OCI-LY1 (cell line): Measurements from ENCODE around the gene TUBA1B.

Experiments
- H2AFZ ChIP-seq: fragments of 200-600 bp; sonication (generic), shearing (Covaris generic); 2 replicates; pipeline ENCODE4 v1.6.0; 2014; ENCODE audit warnings: antibody characterized with exemption, mild to moderate bottlenecking, low read length
- H3F3A ChIP-seq: fragments of 200-600 bp; sonication (generic), shearing (Covaris generic); 2 replicates; pipeline ENCODE4 v1.6.0; 2014; ENCODE audit warnings: mild to moderate bottlenecking, antibody characterized with exemption, low read length, moderate library complexity; ENCODE audit not compliant: insufficient read depth
- H3K27ac ChIP-seq: fragments of 200-600 bp; sonication (generic); 2 replicates; pipeline ENCODE4 v1.5.1; 2014; ENCODE audit warnings: low read length, mixed run types, mild to moderate bottlenecking, low read depth; ENCODE audit not compliant: poor library complexity, severe bottlenecking
- H3K27me3 ChIP-seq: fragments of 200-600 bp; sonication (generic); 2 replicates; pipeline ENCODE4 v1.6.0; 2014; ENCODE audit warnings: antibody characterized with exemption, mild to moderate bottlenecking, low read length, moderate library complexity; ENCODE audit not compliant: insufficient read depth
- H3K36me3 ChIP-seq: fragments of 200-600 bp; sonication (generic); 2 replicates; pipeline ENCODE4 v1.6.1; 2014; ENCODE audit warnings: mild to moderate bottlenecking, antibody characterized with exemption, low read length, moderate library complexity, mixed read lengths; ENCODE audit not compliant: insufficient read depth
- H3K4me1 ChIP-seq: fragments of 200-600 bp; sonication (generic); 2 replicates; pipeline ENCODE4 v1.5.1; 2014; ENCODE audit warnings: mild to moderate bottlenecking, low read length, moderate library complexity; ENCODE audit not compliant: insufficient read depth, severe bottlenecking
- H3K4me2 ChIP-seq: fragments of 200-600 bp; sonication (generic), shearing (Covaris generic); 2 replicates; pipeline ENCODE4 v1.6.1; 2014; ENCODE audit warnings: low read length
- H3K4me3 ChIP-seq: fragments of 200-600 bp; sonication (generic); 2 replicates; pipeline ENCODE4 v1.5.1; 2014; ENCODE audit warnings: low read length, low read depth, mild to moderate bottlenecking, mixed read lengths; ENCODE audit not compliant: poor library complexity, severe bottlenecking
- H3K79me2 ChIP-seq: fragments of 200-600 bp; shearing (Covaris generic); 2 replicates; pipeline ENCODE4 v1.6.1; 2016; ENCODE audit warnings: mixed run types, low read length, mixed read lengths; ENCODE audit not compliant: insufficient read depth
- H3K9ac ChIP-seq: fragments of 200-600 bp; sonication (generic), shearing (Covaris generic); 2 replicates; pipeline ENCODE4 v1.6.1; 2014; ENCODE audit warnings: mild to moderate bottlenecking, low read length, mixed read lengths
- H3K9me2 ChIP-seq: fragments of 200-600 bp; sonication (generic), shearing (Covaris generic); 2 replicates; pipeline ENCODE4 v1.6.1; 2014; ENCODE audit warnings: low read depth, mild to moderate bottlenecking, low read length, mixed read lengths
- H3K9me3 ChIP-seq: fragments of 200-600 bp; shearing (Covaris generic); 2 replicates; pipeline ENCODE4 v1.6.1; 2014; ENCODE audit warnings: low read length, mixed read lengths
- H4K20me1 ChIP-seq: fragments of 200-600 bp; sonication (generic), shearing (Covaris generic); 2 replicates; pipeline ENCODE4 v1.6.0; 2016; ENCODE audit warnings: mild to moderate bottlenecking, low read length; ENCODE audit not compliant: insufficient read depth
- EZH2 ChIP-seq: fragments of 200-600 bp; sonication (generic), shearing (Covaris generic); IDR thresholded peaks from 2 replicates; pipeline ENCODE4 v1.8.0; 2017; ENCODE audit warnings: borderline replicate concordance, mixed run types, mild to moderate bottlenecking, antibody characterized with exemption, low read length, moderate library complexity, mixed read lengths
- TF ChIP-seq, protein P1 (sequence below): fragments of 200-600 bp; sonication (generic), shearing (Covaris generic); IDR thresholded peaks from 2 replicates; pipeline ENCODE4 v1.5.1; 2017; ENCODE audit warnings: mild to moderate bottlenecking, antibody characterized with exemption, low read length, moderate library complexity, mixed read lengths

Gene TUBA1B

DNA sequence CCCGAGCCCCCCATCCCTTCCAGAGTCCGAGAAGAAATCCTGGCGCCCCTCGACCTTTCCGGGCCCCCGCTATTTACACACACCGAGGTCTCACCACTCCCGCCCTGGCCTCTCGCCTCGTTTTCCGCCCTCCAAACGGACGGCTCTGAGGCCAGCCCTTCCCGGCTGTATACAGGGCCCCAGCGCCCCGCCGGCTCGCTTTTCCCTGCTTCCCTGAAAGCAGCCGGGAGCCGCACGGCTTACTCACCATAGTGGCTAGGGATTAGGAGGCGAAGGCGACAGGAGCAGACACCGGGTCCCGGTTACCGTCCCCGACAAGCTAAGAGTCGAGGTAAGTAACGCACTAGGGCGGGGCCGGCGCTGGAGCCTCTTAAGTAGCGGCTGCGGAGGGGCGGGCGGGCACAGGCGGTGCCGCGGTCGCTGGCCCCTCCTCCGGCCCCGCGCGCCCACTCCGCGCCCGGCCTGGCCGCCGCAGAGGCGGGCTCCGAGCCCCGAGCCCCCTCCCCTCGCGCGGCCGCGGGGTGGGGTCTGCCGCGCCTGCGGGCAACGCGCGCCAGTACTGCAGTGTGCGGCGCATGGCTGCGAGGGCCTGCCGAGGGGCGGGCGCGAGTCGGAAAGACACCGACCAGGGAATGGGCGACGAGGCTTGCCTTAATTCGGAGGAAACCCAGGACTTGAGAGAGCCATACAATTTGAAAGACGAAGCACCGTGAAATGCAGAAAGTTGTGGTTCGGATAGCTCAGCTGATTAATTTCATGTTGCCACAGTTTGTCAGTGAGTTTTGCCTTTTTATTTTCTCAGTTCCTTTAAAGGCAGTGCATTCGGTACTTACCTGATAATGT, at the start of gene TUBA1B:
Gene TUBA1B, minus strand, starts transcription at position 345 of the 843 bp plus-strand sequence. Its CDS starts 95 bp downstream, at position 250.
- Histone ChIP-seq H3K4me3 (peak within 1 kb of the TSS; percentile 76), H3K9me2 (no peaks in the 10 kb centered on the region), H3K27ac (peak within 1 kb of the TSS; percentile 99), H3K27me3 (no peaks in the 10 kb centered on the region), H2AFZ (no peak within 1 kb of the TSS), H3K9me3 (no peaks in the 10 kb centered on the region), H3K4me1 (peaks cover 29% of the 10 kb centered on the region), H3K79me2 (peaks cover 23% of the 10 kb centered on the region), H3K36me3 (peaks cover 44% of the 10 kb centered on the region), H4K20me1 (no peaks in the 10 kb centered on the region), H3K9ac (peak within 1 kb of the TSS; percentile 98), H3K4me2 (peak within 1 kb of the TSS; percentile 86), H3F3A (peaks cover 19% of the 10 kb centered on the region)
- no peak for TF ChIP-seq EZH2
- TF ChIP-seq, protein P1, sequence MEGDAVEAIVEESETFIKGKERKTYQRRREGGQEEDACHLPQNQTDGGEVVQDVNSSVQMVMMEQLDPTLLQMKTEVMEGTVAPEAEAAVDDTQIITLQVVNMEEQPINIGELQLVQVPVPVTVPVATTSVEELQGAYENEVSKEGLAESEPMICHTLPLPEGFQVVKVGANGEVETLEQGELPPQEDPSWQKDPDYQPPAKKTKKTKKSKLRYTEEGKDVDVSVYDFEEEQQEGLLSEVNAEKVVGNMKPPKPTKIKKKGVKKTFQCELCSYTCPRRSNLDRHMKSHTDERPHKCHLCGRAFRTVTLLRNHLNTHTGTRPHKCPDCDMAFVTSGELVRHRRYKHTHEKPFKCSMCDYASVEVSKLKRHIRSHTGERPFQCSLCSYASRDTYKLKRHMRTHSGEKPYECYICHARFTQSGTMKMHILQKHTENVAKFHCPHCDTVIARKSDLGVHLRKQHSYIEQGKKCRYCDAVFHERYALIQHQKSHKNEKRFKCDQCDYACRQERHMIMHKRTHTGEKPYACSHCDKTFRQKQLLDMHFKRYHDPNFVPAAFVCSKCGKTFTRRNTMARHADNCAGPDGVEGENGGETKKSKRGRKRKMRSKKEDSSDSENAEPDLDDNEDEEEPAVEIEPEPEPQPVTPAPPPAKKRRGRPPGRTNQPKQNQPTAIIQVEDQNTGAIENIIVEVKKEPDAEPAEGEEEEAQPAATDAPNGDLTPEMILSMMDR, result no peak

DNA sequence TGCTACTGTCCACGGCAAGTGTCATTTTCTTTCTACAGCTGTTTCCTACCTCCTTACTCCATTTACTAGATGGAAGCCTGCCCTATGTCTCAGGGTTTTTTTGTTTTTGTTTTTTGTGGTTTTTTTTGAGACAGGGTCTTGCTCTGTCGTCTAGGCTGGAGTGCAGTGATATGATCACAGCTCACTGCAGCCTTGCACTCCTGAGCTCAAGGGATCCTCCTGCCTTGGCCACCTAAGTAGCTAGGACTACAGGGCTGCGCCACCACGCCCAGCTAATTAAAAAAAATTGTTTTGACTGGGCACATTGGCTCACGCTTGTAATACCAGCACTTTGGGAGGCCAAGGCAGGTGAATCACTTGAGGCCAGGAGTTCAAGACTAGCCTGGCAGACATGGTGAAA, 43.0 kb upstream of the TUBA1B start:
- no peaks in the 10 kb centered on the region for H3F3A ChIP-seq
- no peak overlapping the region for H3K9ac ChIP-seq
- H3K9me3 ChIP-seq, result peaks cover 7% of the 10 kb centered on the region; the same call in 1 of the 2 replicates
- no peaks in the 10 kb centered on the region for H3K79me2 ChIP-seq
- H3K36me3 ChIP-seq, result no peaks in the 10 kb centered on the region
- H2AFZ ChIP-seq, result 0 out of 2 replicates have a peak overlapping the region, but pooled peaks have one; percentile 20
- H3K4me1 ChIP-seq, result peaks cover 4% of the 10 kb centered on the region
- no peak overlapping the region for H3K27ac ChIP-seq
- TF ChIP-seq, protein P1, result no peak
- TF ChIP-seq EZH2, result no peak
- no peaks in the 10 kb centered on the region for H3K27me3 ChIP-seq
- no peaks in the 10 kb centered on the region for H4K20me1 ChIP-seq
- H3K4me3 ChIP-seq, result no peak overlapping the region
- H3K9me2 ChIP-seq, result no peaks in the 10 kb centered on the region
- H3K4me2 ChIP-seq, result no peak overlapping the region

DNA sequence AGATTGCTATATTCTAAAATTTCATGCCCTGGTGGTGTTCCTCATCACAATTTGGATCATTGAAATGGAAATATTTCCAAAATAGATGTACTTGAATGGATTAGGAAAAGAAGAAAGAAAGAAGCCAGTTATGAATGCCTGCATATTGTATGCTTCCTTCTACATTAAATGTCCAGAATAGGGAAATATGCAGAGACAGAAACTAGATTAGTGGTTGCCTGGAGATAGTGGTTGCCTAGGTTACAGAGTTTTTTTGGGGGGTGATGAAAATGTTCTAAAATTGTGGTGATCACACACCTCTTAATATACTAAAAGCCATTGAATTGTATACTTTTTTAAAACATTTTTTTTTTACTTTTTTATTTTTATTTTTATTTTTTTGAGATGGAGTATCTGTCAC, 39.7 kb upstream of the TUBA1B start:
- Histone ChIP-seq H3K36me3 (no peaks in the 10 kb centered on the region), H3K79me2 (no peaks in the 10 kb centered on the region), H3K4me2 (no peak overlapping the region), H2AFZ (no peak overlapping the region), H3K9ac (no peak overlapping the region), H3K27me3 (no peaks in the 10 kb centered on the region), H3K4me3 (no peak overlapping the region), H3K4me1 (peaks cover 4% of the 10 kb centered on the region), H3K9me3 (no peaks in the 10 kb centered on the region), H3K9me2 (no peaks in the 10 kb centered on the region), H3K27ac (no peak overlapping the region), H4K20me1 (no peaks in the 10 kb centered on the region), H3F3A (no peaks in the 10 kb centered on the region)
- TF ChIP-seq EZH2, result no peak
- TF ChIP-seq, protein P1, result no peak
